ENCODE measurements around the gene SYNPO2L. TPM values are rescaled to one million over a fixed set of nuclear protein-coding genes. Genes with fewer than 3 reads are reported as not detected.
"Not testable (repeated sequence)": the region's sequence is repeated elsewhere in the genome, so short reads cannot be mapped to it uniquely, and the experiment has no call there.

The SYNPO2L gene
- total RNA-seq, 1 experiment from 2014 or later: not detected

DNA sequence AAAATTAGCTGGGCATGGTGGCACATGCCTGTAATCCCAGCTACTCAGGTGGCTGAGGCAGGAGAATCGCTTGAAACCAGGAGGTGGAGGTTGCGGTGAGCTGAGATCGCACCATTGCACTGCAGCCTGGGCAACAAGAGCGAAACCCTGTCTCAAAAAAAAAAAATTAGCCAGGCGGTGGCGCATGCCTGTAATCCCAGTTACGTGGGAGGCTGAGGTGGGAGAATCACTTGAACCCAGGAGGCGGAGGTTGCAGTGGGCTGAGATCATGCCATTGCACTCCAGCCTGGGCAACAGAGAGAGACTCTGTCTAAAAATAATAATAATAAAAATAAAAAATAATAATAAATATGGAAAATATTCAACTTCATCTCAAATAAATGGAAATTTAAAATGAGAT is 38.7 kb downstream of the SYNPO2L start:
- H3K9me2 ChIP-seq (replicated peaks; ENCODE audit: insufficient read depth, low read length); H3K9me3 ChIP-seq (ENCODE audit: low read length); H3K27me3 ChIP-seq (ENCODE audit: low read length); H3K4me3 ChIP-seq (ENCODE audit: low read length); DNase-seq; H2AFZ ChIP-seq (ENCODE audit: low read length); H3K4me1 ChIP-seq (ENCODE audit: low read length); H3K9ac ChIP-seq (ENCODE audit: low read length); H3K4me2 ChIP-seq (ENCODE audit: low read depth, low read length, poor library complexity, severe bottlenecking); H3K79me2 ChIP-seq (ENCODE audit: low read length); H3K27ac ChIP-seq (ENCODE audit: low read length); H3K36me3 ChIP-seq (ENCODE audit: insufficient read depth, low read length); H4K20me1 ChIP-seq (ENCODE audit: insufficient read depth, low read depth, low read length): not testable (repeated sequence)

DNA sequence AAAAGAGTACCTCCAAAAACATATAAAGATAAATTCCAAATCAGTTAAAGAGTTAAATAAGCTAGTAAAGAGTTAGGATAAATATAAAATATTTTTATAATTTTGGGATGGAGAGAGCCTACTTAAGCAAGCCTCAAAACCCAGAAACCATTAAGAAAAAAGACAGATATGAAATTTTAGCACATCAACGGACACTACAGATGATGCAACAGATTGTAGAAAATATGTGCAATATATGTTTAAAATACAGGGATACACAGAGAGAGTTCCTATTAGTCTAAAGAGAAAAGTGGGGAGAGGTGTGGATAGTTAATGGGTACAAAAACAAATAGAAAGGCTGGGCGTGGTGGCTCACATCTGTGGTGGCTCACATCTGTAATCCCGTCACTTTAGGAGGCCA is 41.1 kb downstream of the SYNPO2L start:
- Histone ChIP-seq H3K9ac (ENCODE audit: low read length) (no peak overlapping the region), H2AFZ (ENCODE audit: low read length) (no peak overlapping the region), H3K27me3 (ENCODE audit: low read length) (no peaks in the 10 kb centered on the region), H3K4me1 (ENCODE audit: low read length) (no peaks in the 10 kb centered on the region), H3K79me2 (ENCODE audit: low read length) (0 out of 2 replicates have a peak, but pooled peaks cover 7% of the 10 kb centered on the region), H3K27ac (ENCODE audit: low read length) (no peak overlapping the region), H3K4me2 (ENCODE audit: low read depth, low read length, poor library complexity, severe bottlenecking) (no peak overlapping the region), H3K9me2 (replicated peaks; ENCODE audit: insufficient read depth, low read length) (no peaks in the 10 kb centered on the region), H3K4me3 (ENCODE audit: low read length) (no peak overlapping the region), H3K9me3 (ENCODE audit: low read length) (no peaks in the 10 kb centered on the region), H4K20me1 (ENCODE audit: insufficient read depth, low read depth, low read length) (no peaks in the 10 kb centered on the region), H3K36me3 (ENCODE audit: insufficient read depth, low read length) (no peaks in the 10 kb centered on the region)
- DNase-seq: no peak

DNA sequence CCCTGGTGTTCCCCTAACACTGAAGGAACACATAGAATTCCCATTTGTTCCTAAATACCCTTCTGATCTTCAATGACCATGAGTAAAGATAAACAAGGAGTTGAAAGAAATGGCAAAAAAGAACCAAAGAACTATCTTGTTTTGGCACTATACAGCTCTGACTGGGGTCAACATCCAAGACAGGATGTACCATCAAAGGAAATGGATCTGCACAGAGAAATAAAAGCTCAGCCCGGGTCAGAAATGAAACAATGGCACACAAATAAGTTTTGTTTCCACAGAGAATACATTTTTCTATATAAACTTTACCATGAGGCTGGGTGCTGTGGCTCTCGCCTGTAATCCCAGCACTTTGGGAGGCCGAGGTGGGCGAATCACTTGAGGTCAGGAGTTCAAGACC is 46.7 kb downstream of the SYNPO2L start:
- Histone ChIP-seq H3K27me3 (ENCODE audit: low read length) (no peaks in the 10 kb centered on the region), H3K4me2 (ENCODE audit: low read depth, low read length, poor library complexity, severe bottlenecking) (no peak overlapping the region), H3K9me3 (ENCODE audit: low read length) (no peaks in the 10 kb centered on the region), H3K9ac (ENCODE audit: low read length) (no peak overlapping the region), H4K20me1 (ENCODE audit: insufficient read depth, low read depth, low read length) (no peaks in the 10 kb centered on the region), H3K4me3 (ENCODE audit: low read length) (no peak overlapping the region), H3K4me1 (ENCODE audit: low read length) (no peaks in the 10 kb centered on the region), H3K27ac (ENCODE audit: low read length) (no peak overlapping the region), H3K9me2 (replicated peaks; ENCODE audit: insufficient read depth, low read length) (no peaks in the 10 kb centered on the region), H3K36me3 (ENCODE audit: insufficient read depth, low read length) (no peaks in the 10 kb centered on the region), H2AFZ (ENCODE audit: low read length) (no peak overlapping the region), H3K79me2 (ENCODE audit: low read length) (0 out of 2 replicates have a peak, but pooled peaks cover 2% of the 10 kb centered on the region)
- no peak for DNase-seq

DNA sequence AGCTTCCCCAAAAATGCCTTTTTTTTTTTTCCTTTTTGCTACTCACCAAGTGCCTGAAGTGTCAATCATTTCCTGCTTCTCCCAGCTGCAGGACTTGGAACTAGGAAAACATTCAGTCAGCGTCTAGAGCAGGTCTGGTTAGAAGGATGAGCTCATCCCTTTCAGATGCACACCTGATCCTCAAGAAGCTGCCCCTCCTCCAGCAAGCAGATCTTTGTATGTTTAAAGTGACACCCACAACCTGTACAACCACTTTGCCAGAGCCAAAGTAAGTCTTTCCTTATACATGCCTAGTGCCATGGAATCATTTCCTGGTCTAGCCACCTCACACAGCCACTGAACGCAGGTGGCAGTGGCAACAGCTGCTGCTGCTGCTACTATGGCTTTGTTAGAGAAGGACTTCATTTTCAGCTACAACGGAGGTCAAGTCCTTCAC is 54.3 kb downstream of the SYNPO2L start:
- Histone ChIP-seq H3K9me3 (ENCODE audit: low read length) (no peaks in the 10 kb centered on the region), H3K27ac (ENCODE audit: low read length) (no peak overlapping the region), H3K36me3 (ENCODE audit: insufficient read depth, low read length) (no peaks in the 10 kb centered on the region), H3K9me2 (replicated peaks; ENCODE audit: insufficient read depth, low read length) (no peaks in the 10 kb centered on the region), H3K4me2 (ENCODE audit: low read depth, low read length, poor library complexity, severe bottlenecking) (no peak overlapping the region), H3K79me2 (ENCODE audit: low read length) (no peaks in the 10 kb centered on the region), H3K9ac (ENCODE audit: low read length) (no peak overlapping the region), H2AFZ (ENCODE audit: low read length) (no peak overlapping the region), H3K27me3 (ENCODE audit: low read length) (no peaks in the 10 kb centered on the region), H3K4me1 (ENCODE audit: low read length) (no peaks in the 10 kb centered on the region), H3K4me3 (ENCODE audit: low read length) (no peak overlapping the region), H4K20me1 (ENCODE audit: insufficient read depth, low read depth, low read length) (no peaks in the 10 kb centered on the region)
- no peak for DNase-seq

DNA sequence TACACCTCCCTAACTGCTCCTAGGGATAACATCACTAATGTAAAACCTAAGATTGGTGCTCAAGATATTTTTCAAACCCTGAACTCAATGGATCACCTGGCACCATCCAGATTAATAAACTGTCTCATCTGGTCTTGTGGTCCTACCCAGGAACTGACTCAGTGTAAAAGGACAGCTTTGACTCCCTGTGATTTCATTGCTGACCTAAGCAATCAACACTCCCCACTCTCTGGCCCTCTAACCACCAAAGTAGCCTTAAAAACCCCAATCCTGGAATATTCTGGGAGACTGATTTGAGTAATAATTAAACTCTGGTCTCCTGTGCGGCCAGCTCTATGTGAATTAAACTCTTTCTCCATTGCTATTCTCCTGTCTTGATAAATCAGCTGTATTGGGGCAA is 58.5 kb downstream of the SYNPO2L start:
- no peaks in the 10 kb centered on the region for H4K20me1 ChIP-seq (ENCODE audit: insufficient read depth, low read depth, low read length)
- no peak overlapping the region for H3K4me3 ChIP-seq (ENCODE audit: low read length)
- no peaks in the 10 kb centered on the region for H3K27me3 ChIP-seq (ENCODE audit: low read length)
- H3K9ac ChIP-seq (ENCODE audit: low read length): no peak overlapping the region
- H3K4me1 ChIP-seq (ENCODE audit: low read length): peaks cover 5% of the 10 kb centered on the region
- H2AFZ ChIP-seq (ENCODE audit: low read length): no peak overlapping the region
- no peaks in the 10 kb centered on the region for H3K79me2 ChIP-seq (ENCODE audit: low read length)
- no peak overlapping the region for H3K4me2 ChIP-seq (ENCODE audit: low read depth, low read length, poor library complexity, severe bottlenecking)
- H3K36me3 ChIP-seq (ENCODE audit: insufficient read depth, low read length): no peaks in the 10 kb centered on the region
- DNase-seq: no peak
- H3K27ac ChIP-seq (ENCODE audit: low read length): no peak overlapping the region
- H3K9me2 ChIP-seq (replicated peaks; ENCODE audit: insufficient read depth, low read length): no peaks in the 10 kb centered on the region
- H3K9me3 ChIP-seq (ENCODE audit: low read length): no peaks in the 10 kb centered on the region

Other genes with a start within 250 kb of the SYNPO2L start
- 56.2 and 90.9 TPM in 2 replicates for gene ANXA7, start 242.0 kb downstream of the SYNPO2L start, total RNA-seq (2014; rRNA removed; shearing (Covaris generic); ENCODE audit: low replicate concordance)
- gene MSS51, start 222.5 kb downstream of the SYNPO2L start, total RNA-seq (2014; rRNA removed; shearing (Covaris generic); ENCODE audit: low replicate concordance): 2.7 and 5.7 TPM in 2 replicates
- 24.1 and 51.0 TPM in 2 replicates for gene PPP3CB, start 160.0 kb downstream of the SYNPO2L start, total RNA-seq (2014; rRNA removed; shearing (Covaris generic); ENCODE audit: low replicate concordance)
- gene USP54, start 64.7 kb downstream of the SYNPO2L start, total RNA-seq (2014; rRNA removed; shearing (Covaris generic); ENCODE audit: low replicate concordance): 8.2 and 10.7 TPM in 2 replicates
- not detected in 2 replicates for gene MYOZ1, start 14.6 kb downstream of the SYNPO2L start, total RNA-seq (2014; rRNA removed; shearing (Covaris generic); ENCODE audit: low replicate concordance)
- gene AGAP5, start 42.1 kb upstream of the SYNPO2L start, total RNA-seq (2014; rRNA removed; shearing (Covaris generic); ENCODE audit: low replicate concordance): 6.7 and 8.1 TPM in 2 replicates
- 50.6 and 84.6 TPM in 2 replicates for gene SEC24C, start 88.3 kb upstream of the SYNPO2L start, total RNA-seq (2014; rRNA removed; shearing (Covaris generic); ENCODE audit: low replicate concordance)
- gene CHCHD1, start 126.0 kb upstream of the SYNPO2L start, total RNA-seq (2014; rRNA removed; shearing (Covaris generic); ENCODE audit: low replicate concordance): 39.0 and 57.5 TPM in 2 replicates
- 33.0 and 49.5 TPM in 2 replicates for gene ZSWIM8, start 129.6 kb upstream of the SYNPO2L start, total RNA-seq (2014; rRNA removed; shearing (Covaris generic); ENCODE audit: low replicate concordance)
- 38.2 and 47.0 TPM in 2 replicates for gene NDST2, start 155.6 kb upstream of the SYNPO2L start, total RNA-seq (2014; rRNA removed; shearing (Covaris generic); ENCODE audit: low replicate concordance)
- gene CAMK2G, start 218.5 kb upstream of the SYNPO2L start, total RNA-seq (2014; rRNA removed; shearing (Covaris generic); ENCODE audit: low replicate concordance): 28.2 and 33.5 TPM in 2 replicates